ENCODE results near the gene R3HDM4.
"Not testable (repeated sequence)": the region's sequence is repeated elsewhere in the genome, so short reads cannot be mapped to it uniquely, and the experiment has no call there.

R3HDM4 gene

DNA sequence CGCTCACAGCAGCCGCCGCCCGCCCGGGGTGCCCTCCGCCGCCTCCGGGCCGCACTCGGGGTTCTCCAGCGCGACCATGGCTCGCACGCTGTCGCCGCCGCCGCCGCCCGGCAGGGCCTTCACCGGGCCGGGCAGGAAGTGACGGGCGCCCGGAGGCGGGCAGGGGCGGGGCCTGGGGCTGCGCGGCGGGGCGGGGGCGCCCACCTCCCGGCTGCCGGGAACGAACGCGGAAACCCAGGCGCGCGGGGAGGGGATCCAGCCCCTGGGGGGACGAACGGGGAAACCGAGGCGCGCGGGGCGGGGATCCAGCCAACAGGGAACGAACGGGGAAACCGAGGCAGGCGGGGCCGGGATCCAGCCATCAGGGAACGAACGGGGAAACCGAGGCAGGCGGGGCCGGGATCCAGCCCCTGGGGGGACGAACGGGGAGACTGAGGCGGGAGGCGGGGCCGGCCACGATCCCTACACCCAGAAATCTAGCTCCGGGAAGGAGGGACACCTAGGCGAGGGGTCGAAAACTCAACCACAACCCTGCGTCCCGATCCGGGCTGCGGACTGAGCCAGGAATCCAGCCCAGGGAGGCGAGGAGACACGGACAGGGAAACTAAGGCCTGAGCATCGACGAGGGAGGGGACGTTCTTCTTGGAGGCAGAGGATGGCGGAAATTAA lies at the start of gene R3HDM4:
Gene R3HDM4, minus strand, starts transcription at position 140 of the 669 bp plus-strand sequence. Its CDS starts 62 bp downstream, at position 78.
- in situ Hi-C loops (cut with MboI; ENCODE audit: low sequenced_read_pairs, unreplicated experiment) = loop anchor here (10.0 kb wide), 1 partner anchor 48 kb away; no protein-coding TSS in a partner anchor
- TF ChIP-seq CTCF (IDR thresholded peaks at IDR 0.05; ENCODE audit: borderline replicate concordance, control extremely low read depth, extremely low read depth, insufficient read depth, missing control alignments) = no peak
- peak; percentile 95 for DNase-seq (ENCODE audit: low spot score)

DNA sequence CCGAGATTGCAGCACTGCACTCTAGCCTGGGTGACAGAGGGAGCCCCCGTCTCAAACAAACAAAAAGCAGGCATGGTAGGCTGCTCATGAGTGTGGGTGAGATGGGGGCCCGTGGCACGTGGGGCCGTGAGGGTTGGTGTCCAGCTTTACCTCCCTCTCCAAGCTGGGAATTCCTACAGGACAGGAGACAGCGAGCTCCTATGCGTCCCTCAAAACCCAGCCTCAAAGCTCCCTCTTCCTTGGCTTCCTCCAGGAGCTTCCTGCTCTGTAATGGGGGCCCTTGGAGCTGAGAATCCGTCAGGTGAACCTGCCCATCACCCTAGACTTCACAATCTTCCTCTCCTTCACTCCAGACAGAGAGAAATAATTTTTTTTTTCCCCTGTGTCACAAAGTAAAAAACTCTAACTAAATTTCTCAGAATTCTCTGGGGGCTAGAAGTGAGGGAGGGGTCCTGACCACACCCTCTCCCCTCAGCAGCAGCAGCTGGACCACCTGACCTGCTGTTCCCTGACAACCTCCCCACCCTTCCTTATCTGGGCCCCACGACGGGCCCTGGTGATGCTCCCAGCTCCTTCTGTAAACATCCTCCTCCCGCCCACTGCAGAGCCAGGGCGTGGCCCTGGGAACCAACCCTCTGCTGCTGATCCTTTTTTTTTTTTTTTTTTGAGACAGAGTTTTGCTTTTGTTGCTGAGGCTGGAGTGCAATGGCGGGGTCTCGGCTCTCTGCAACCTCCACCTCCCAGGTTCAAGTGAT lies 49.0 kb upstream of the R3HDM4 start:
- TF ChIP-seq CTCF (IDR thresholded peaks at IDR 0.05; ENCODE audit: borderline replicate concordance, control extremely low read depth, extremely low read depth, insufficient read depth, missing control alignments) = no peak
- in situ Hi-C loops (cut with MboI; ENCODE audit: low sequenced_read_pairs, unreplicated experiment) = no loop called here
- no peak for DNase-seq (ENCODE audit: low spot score)

DNA sequence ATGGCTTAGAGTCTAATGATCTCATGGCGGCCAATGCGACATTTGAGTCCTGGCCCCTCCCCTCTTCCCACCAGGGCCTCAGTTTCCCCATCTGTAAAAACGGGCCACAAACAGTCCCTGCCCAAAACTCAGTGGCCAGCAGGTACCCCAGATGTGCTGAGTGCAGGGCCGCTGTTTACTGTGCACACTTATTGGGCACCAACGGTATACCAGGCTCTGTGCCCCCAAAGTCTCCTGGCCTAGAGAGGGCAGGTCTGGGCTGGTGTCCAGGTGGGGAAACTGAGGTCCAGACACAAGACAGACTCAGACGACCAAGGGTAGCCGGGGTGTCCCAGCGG lies 47.6 kb upstream of the R3HDM4 start:
- TF ChIP-seq CTCF (IDR thresholded peaks at IDR 0.05; ENCODE audit: borderline replicate concordance, control extremely low read depth, extremely low read depth, insufficient read depth, missing control alignments) = no peak
- DNase-seq (ENCODE audit: low spot score) = no peak
- in situ Hi-C loops (cut with MboI; ENCODE audit: low sequenced_read_pairs, unreplicated experiment) = no loop called here

DNA sequence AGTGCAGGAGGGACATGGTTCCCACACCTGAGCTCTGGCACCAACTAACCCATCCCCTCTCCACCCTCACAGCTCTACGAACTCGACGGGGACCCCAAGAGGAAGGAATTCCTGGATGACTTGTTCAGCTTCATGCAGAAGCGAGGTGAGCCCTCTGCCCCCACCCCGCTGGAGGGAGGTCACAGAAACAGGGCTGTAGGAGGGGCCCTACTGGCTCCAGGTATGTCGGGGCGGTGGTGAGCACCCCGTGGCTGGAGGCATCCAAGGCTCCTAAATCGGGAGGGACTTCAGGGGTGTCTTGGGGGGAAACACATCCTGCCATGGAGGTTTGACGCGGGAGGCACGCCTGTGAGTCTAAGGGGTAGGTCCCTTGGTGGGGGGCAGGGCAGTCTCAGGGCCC lies 47.0 kb upstream of the R3HDM4 start:
- no peak for DNase-seq (ENCODE audit: low spot score)
- TF ChIP-seq CTCF (IDR thresholded peaks at IDR 0.05; ENCODE audit: borderline replicate concordance, control extremely low read depth, extremely low read depth, insufficient read depth, missing control alignments) = no peak
- in situ Hi-C loops (cut with MboI; ENCODE audit: low sequenced_read_pairs, unreplicated experiment) = no loop called here

- no peak for DNase-seq (ENCODE audit: low spot score)
- TF ChIP-seq CTCF (IDR thresholded peaks at IDR 0.05; ENCODE audit: borderline replicate concordance, control extremely low read depth, extremely low read depth, insufficient read depth, missing control alignments) = no peak
- in situ Hi-C loops (cut with MboI; ENCODE audit: low sequenced_read_pairs, unreplicated experiment) = no loop called here
These were observed 46.2 kb upstream of the R3HDM4 start for GRCh38 chr19:958967-959855.

- DNase-seq (ENCODE audit: low spot score); in situ Hi-C loops (cut with MboI; ENCODE audit: low sequenced_read_pairs, unreplicated experiment): not testable (repeated sequence)
These were observed 44.6 kb upstream of the R3HDM4 start for GRCh38 chr19:957578-957977.
